Adrenal gland (tissue), 5 donors: ENCODE data around the gene KIR2DL3.

Experiments used
- POLR2A ChIP-seq, 2 donors: fragments of 450-650 bp; IDR thresholded peaks; one replicate each; pipeline ENCODE4 v1.6.1; 2017; ENCODE audit warnings: antibody characterized with exemption in 2 of 2, mild to moderate bottlenecking in 2 of 2, moderate library complexity in 1 of 2
- TF ChIP-seq, protein P1 (sequence below), 6 experiments: fragments of 450-650 bp in 4 of 6; fragments of 200-600 bp in 2 of 6; sonication (generic) in 1 of 6; IDR thresholded peaks; 1 replicate in 5 of 6; 2 replicates in 1 of 6; pipeline versions ENCODE4 v1.5.1 to v1.8.0; 2016 to 2021; ENCODE audit warnings: antibody characterized with exemption in 6 of 6, mild to moderate bottlenecking in 2 of 6, moderate library complexity in 1 of 6
- donor health status: DM: no; HTN: no; CAD: no.

- TF ChIP-seq POLR2A (IDR thresholded peaks at IDR 0.05): no peak
- TF ChIP-seq, protein P1, sequence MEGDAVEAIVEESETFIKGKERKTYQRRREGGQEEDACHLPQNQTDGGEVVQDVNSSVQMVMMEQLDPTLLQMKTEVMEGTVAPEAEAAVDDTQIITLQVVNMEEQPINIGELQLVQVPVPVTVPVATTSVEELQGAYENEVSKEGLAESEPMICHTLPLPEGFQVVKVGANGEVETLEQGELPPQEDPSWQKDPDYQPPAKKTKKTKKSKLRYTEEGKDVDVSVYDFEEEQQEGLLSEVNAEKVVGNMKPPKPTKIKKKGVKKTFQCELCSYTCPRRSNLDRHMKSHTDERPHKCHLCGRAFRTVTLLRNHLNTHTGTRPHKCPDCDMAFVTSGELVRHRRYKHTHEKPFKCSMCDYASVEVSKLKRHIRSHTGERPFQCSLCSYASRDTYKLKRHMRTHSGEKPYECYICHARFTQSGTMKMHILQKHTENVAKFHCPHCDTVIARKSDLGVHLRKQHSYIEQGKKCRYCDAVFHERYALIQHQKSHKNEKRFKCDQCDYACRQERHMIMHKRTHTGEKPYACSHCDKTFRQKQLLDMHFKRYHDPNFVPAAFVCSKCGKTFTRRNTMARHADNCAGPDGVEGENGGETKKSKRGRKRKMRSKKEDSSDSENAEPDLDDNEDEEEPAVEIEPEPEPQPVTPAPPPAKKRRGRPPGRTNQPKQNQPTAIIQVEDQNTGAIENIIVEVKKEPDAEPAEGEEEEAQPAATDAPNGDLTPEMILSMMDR (IDR thresholded peaks at IDR 0.05): no peak
These were observed 28.9 kb upstream of the KIR2DL3 start for GRCh38 chr19:54709212-54709948.
